Cardiac fibroblast (primary cell): ENCODE results near the gene TMEM94.

ENCODE experiments used
- DNase-seq, 2 donors: peaks; one replicate each; pipeline versions ENCODE4 v3.0.0 to v3.0.0-alpha.2; 2010; ENCODE audit warnings: low read depth in 2 of 2
- H3K4me3 ChIP-seq, 2 donors: replicated peaks in 1 of 2; 1 replicate in 1 of 2; 2 replicates in 1 of 2; pipeline ENCODE4 v1.5.1; 2011; ENCODE audit warnings: low read depth in 2 of 2, low read length in 2 of 2, mild to moderate bottlenecking in 2 of 2, moderate library complexity in 1 of 2
- TF ChIP-seq, protein P1 (sequence below): IDR thresholded peaks from one replicate; pipeline ENCODE4 v1.5.1; 2011; ENCODE audit warnings: low read depth, mild to moderate bottlenecking, low read length, inconsistent platforms

TMEM94 gene

GRCh38 chr17:75521290-75521689, 64.9 kb downstream of the TMEM94 start:
- TF ChIP-seq, protein P1, sequence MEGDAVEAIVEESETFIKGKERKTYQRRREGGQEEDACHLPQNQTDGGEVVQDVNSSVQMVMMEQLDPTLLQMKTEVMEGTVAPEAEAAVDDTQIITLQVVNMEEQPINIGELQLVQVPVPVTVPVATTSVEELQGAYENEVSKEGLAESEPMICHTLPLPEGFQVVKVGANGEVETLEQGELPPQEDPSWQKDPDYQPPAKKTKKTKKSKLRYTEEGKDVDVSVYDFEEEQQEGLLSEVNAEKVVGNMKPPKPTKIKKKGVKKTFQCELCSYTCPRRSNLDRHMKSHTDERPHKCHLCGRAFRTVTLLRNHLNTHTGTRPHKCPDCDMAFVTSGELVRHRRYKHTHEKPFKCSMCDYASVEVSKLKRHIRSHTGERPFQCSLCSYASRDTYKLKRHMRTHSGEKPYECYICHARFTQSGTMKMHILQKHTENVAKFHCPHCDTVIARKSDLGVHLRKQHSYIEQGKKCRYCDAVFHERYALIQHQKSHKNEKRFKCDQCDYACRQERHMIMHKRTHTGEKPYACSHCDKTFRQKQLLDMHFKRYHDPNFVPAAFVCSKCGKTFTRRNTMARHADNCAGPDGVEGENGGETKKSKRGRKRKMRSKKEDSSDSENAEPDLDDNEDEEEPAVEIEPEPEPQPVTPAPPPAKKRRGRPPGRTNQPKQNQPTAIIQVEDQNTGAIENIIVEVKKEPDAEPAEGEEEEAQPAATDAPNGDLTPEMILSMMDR = no peak

DNA sequence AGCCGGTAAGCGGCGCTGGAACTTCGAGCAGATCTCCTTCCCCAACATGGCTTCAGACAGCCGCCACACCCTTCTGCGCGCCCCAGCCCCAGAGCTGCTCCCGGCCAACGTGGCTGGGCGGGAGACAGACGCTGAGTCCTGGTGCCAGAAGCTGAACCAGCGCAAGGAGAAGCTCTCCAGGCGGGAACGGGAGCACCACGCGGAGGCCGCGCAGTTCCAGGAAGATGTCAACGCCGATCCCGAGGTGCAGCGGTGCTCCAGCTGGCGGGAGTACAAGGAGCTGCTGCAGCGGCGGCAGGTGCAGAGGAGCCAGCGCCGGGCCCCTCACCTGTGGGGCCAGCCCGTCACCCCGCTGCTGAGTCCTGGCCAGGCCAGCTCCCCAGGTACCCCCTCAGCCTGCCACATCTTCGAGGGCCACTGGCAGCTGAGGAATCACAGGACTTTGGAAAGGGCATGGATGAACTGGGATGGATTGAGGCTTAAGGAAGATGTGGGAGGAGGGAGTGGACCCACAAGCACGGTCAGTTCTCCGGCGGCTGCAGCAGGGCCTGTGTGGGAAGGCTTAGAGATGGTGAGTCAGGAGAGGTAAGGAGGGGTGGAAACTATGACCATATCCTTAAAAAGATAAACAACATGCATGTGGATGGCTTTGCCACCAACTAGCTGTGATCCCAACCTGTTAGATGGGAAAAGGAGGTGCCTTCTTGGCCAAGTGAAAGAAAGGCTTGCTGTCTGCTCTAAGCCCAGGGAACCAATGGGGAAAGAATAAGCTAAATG, 65.7 kb downstream of the TMEM94 start:
- TF ChIP-seq, protein P1 = no peak
- peak in 1 of 2 donors; percentile 22 for DNase-seq
- H3K4me3 ChIP-seq = no peak overlapping the region

More at GRCh38 chr17:75521290-75521689, 64.9 kb downstream of the TMEM94 start:
- no peak overlapping the region for H3K4me3 ChIP-seq
- no peak for DNase-seq

DNA sequence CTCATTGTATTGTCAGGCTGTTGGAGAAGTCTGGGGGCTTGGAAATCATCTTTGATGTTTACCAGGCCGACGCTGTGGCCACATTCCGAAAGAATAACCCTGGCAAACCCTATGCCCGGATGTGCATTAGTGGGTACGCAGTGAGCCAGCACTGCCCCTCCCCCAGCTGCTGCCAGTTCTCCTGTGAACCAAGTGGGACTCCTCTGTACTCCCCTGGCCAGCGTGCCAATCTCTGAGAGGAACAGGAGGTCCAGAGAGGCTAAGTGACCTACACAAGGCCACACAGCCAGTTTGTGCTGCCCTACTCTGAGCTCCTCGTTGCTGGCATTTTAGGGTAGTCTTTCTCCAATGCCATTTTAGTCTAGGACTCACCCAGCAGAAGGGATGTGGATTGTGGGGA, 67.2 kb downstream of the TMEM94 start:
- TF ChIP-seq, protein P1 = no peak
- DNase-seq = no peak
- H3K4me3 ChIP-seq = no peak overlapping the region

DNA sequence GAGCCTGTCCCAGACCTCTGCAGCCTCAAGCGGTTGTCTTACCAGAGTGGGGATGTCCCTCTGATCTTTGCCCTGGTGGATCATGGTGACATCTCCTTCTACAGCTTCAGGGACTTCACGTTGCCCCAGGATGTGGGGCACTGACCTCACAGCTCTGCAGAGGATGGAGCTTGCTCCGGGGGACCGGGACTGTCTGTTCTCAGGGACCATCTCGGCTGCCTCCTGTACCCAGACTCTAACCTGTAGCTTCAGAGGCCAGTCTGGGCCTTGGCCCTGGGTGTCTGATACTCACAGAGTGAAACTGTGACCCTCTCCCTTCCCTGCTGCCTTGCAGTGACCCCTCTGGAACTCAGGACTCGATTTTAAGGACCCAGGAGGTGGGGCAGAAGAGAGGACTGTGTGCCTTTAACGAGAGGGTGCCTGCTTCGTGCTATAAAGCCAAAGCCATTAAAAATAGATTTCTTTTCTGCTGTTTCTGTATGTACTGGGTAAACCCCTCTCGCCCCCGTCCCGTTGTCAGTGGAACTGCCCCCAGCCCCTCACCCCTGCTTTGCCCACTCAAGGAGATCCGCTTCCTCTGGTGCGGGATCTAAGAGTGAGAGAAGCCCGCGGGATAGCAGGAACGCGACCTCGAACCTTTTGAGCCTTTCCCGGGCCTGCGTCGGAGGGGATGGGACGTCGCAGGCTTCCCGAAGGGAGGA, 68.0 kb downstream of the TMEM94 start:
- TF ChIP-seq, protein P1 = no peak
- no peak for DNase-seq
- H3K4me3 ChIP-seq = peak overlapping the region in 1 of 2 donors; percentile 46

GRCh38 chr17:75524970-75525805, 68.8 kb downstream of the TMEM94 start, which contains the start of gene LLGL2:
Gene LLGL2 (plus strand): TSS chr17:75525697. CDS start chr17:75543427, 17,730 bp downstream.
- TF ChIP-seq, protein P1 = no peak

GRCh38 chr17:75525806-75526554, 69.5 kb downstream of the TMEM94 start:
- H3K4me3 ChIP-seq = peak overlapping the region; percentile 22 to 46
- DNase-seq = no peak

More at GRCh38 chr17:75524970-75525805, 68.8 kb downstream of the TMEM94 start, which contains the start of gene LLGL2:
- H3K4me3 ChIP-seq = peak within 1 kb of the TSS; percentile 46 to 51
- peak; percentile 14 to 50 for DNase-seq

More at GRCh38 chr17:75525806-75526554, 69.5 kb downstream of the TMEM94 start:
- TF ChIP-seq, protein P1 = no peak
